ELF-1 (cell line): Measurements from ENCODE around the gene C3.
"Not testable (repeated sequence)": the region's sequence is repeated elsewhere in the genome, so short reads cannot be mapped to it uniquely, and the experiment has no call there.

Source experiments
- DNase-seq: peaks from one replicate; pipeline ENCODE4 v3.0.0-alpha.2; 2016; ENCODE audit warnings: low read depth, low spot score

C3 gene

DNA sequence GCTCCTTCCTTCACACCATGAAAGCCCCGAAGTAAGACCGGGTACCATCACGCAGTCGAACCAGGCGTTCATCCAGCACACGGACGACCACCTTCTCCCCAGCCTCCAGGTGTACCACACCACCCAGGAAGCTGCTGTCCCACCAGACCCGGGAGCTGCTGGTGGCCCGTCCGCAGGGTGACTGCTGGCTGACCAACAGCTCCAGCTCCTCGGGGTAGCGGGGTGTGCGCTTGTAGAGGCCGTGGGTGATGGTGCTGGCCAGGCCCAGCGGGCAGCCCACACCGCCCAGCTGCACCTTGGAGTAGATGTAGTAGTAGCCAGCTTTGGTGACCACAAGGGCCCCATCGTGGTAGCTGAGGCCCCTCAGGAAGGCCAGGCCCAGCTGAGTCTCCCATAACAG lies 55.5 kb downstream of the C3 start:
- DNase-seq = no peak

DNA sequence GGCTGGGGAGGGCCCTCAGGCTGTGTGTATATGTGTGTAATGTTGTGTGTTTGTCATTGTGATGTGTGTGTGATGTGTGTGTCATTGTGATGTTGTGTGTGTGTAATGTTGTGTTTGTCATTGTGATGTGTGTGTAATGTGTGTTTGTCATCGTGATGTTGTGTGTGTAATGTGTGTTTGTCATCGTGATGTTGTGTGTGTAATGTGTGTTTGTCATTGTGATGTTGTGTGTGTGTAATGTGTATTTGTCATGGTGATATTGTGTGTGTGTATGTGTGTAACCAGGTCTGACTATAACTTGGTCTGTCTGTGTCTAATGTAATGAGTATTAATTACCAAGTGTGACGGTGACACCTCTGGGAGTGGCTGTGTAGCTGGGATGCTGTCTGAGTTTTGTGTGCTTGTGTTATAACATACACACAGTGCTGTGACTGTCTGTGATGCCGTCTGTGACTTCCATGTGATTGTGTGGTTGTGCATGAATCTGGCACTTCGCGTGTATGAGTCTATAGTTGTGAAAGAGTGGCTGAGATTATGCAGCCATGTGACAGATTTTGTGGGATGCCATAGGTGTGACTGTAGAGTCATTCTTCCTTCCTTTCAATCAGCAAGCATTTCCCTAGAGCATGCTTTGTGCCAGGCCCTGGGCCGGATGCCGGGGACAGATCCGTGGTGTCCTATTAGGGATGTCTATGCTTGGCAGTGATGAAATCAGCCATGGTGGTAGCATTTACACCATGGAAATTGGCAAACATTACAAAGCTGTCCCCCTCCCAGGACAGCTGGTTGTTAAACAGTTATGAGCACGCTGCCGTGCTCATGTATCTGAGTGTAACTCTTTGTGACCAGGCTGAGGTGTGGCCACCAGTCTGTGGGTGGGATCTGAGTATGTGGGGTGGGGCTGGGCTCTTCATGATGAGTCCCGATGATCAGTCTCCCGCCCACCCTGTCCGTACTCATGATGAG lies 56.9 kb downstream of the C3 start:
- no peak for DNase-seq

- no peak for DNase-seq
Observed at GRCh38 chr19:6662702-6663101, 57.7 kb downstream of the C3 start.

DNA sequence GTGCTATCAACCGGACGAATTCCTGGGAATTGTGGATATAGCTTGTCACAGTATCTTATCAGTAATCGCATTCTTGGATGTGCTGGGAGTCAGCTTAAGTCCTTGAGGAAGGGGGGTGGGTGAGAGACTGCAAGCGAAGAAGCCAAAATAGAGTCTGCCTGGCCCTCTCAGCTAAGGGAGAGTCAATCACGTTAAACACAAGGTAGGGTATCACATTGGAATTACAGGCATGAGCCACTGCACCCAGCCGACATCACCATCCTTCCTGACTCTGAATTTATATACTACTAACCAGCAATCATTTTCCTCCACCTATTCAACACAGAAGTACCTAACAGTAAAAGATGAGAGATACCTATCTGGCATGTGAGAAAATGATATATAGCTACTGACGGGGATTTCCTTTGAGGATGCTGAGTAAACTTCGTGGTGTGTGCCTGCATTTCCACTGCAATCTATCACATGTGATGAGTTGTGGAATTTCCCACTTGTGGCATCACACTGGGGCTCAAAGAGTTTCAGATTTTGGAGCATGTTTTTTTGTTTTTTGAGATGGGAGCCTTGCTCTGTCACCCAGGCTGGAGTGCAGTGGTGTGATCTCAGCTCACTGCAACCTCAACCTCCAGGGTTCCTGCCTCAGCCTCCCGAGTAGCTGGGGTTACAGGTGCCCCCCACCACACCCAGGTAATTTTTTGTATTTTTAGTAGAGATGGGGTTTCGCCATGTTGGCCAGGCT lies 58.8 kb downstream of the C3 start:
- DNase-seq = peak; percentile 60

DNA sequence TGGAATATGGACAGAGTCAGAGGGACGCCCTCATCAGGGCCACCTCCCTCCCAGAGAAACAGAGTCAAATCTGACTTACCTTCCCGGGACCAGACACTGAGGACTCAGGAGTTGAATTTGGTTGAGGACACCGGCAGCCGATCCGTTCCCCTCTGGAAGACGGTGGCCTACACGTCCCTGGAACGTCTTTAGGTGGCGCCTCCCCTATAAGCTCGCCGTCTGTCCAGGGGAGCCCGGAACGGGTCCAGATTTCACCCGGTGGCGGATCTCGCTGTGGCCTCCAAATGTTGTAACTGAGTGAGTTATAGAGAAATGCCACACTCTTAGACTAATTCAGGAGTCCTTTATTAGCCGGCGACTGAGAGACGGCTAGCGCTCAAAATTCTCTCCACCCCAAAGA lies 59.5 kb downstream of the C3 start:
- peak; percentile 42 for DNase-seq

DNA sequence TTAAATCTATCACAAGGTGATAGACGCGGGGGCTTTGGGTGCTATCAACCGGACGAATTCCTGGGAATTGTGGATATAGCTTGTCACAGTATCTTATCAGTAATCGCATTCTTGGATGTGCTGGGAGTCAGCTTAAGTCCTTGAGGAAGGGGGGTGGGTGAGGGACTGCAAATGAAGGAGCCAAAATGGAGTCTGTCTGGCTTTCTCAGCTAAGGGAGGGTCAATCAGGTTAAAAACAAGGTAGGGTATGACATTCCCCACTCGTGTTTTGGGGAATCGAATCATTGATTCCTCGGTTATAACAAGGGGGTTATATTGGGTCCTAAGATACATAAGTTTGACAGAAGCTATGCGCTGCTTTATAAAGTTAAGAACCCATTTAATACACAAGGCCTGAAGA lies 64.1 kb downstream of the C3 start:
- not testable (repeated sequence) for DNase-seq

- DNase-seq = no peak
Observed at GRCh38 chr19:6654347-6655310, 65.8 kb downstream of the C3 start.

GRCh38 chr19:6652805-6653094 lies 67.7 kb downstream of the C3 start:
- DNase-seq = no peak

DNA sequence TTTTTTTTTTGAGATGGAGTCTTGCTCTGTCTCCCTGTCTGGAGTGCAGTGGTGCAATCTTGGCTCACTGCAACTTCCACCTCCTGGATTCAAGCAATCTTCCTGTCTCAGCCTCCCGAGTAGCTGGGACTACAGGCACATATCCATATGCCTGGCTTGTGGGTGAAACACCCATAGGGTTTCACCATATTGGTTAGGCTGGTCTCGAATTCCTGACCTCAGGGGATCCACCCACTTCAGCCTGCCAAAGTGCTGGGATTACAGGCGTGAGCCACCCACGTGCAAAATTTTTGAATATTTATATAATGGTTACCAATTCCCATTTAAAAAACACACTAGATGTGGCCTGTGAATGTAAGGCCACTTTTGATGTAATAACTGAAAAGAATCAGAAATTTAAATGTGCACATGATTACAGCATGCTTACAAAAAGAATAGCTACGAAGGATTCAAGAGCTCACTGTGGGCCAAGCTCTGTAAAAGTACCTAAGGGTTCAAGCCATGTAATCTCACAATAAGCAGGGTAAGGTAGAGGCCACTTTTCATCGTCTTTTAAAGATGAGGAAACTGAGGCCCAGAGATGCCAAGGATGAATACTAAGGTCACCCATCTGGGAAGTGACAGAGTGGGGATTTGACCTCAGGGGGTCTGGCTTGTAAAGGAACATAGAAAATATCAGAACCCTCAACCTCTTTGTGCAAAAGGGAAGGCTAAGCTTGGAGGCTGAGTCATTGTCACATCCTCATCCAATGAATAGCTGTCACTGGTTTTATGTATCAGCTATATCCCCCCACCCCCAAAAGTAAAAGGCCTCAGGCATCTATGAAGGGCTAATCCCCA lies 68.3 kb downstream of the C3 start:
- no peak for DNase-seq

GRCh38 chr19:6649185-6649584 lies 71.3 kb downstream of the C3 start:
- peak; percentile 23 for DNase-seq

GRCh38 chr19:6648141-6648715 lies 72.2 kb downstream of the C3 start:
- no peak for DNase-seq

GRCh38 chr19:6644796-6645195 lies 75.7 kb downstream of the C3 start:
- no peak for DNase-seq

GRCh38 chr19:6640333-6640732 lies 80.1 kb downstream of the C3 start:
- DNase-seq = not testable (repeated sequence)

GRCh38 chr19:6639439-6639838 lies 81.0 kb downstream of the C3 start:
- no peak for DNase-seq

DNA sequence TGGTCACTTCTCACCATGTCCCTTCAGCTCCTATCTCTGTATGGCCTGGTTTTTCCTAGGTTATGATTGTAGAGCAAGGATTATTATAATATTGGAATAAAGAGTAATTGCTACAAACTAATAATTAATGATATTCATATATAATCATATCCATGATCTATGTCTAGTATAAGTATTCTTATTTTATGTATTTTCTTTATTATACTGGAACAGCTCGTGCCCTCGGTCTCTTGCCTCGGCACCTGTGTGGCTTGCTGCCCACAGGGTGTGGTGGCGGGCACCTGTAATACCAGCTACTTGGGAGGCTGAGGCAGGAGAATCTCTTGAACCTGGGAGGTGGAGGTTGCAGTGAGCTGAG lies 87.0 kb downstream of the C3 start:
- not testable (repeated sequence) for DNase-seq

- peak; percentile 83 for DNase-seq
Observed at GRCh38 chr19:6632747-6633455, 87.5 kb downstream of the C3 start.

DNA sequence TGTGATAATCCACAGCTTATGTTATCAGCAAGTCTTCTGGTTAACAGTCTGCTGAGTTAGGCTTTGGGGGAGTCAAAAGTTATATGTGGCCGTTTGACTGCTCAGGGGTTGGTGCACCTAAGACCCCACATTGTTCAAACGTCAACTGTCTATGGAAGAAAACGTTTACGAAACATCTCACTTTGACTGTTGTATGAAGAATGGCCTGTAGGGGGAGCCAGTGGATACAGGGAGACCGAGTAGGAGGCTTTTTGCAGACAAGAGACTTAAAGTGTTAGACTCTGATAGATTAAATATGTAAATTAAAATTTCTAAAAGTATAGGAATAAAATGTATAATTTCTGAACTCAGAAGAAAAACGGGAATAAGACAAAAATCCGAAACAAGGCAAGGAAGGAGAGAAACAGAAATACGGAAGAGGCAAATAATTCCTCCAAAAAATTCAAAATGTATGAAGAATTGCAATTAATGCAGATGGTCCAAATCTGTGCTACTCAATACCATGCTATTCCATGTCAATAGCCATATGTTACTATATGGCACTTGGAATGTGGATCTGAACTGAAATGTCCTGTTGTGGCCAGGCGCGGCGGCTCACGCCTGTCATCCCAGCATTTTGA lies 88.3 kb downstream of the C3 start:
- peak; percentile 58 for DNase-seq
